Neural crest cell (in vitro differentiated cells): ENCODE results near the gene ZMIZ1. TPM values are rescaled to one million over a fixed set of nuclear protein-coding genes. Genes with fewer than 3 reads are reported as not detected.

Experiments
- DNase-seq: peaks from one replicate; pipeline ENCODE4 v3.0.0; 2021; ENCODE audit warnings: low read depth, mixed read lengths, low spot score
- H3K27ac Mint-ChIP-seq: one replicate; pipeline ENCODE4 v1.8.0; 2021; ENCODE audit warnings: mild to moderate bottlenecking, mixed read lengths; ENCODE audit not compliant: unreplicated experiment
- H3K27me3 Mint-ChIP-seq: 2 replicates; pipeline ENCODE4 v1.8.0; 2021; ENCODE audit warnings: low read depth, mild to moderate bottlenecking, mixed read lengths
- H3K36me3 Mint-ChIP-seq: 2 replicates; pipeline ENCODE4 v1.8.0; 2021; ENCODE audit warnings: low read depth, mild to moderate bottlenecking, mixed read lengths
- H3K4me1 Mint-ChIP-seq: 2 replicates; pipeline ENCODE4 v1.8.0; 2021; ENCODE audit warnings: mixed read lengths
- H3K4me3 Mint-ChIP-seq: one replicate; pipeline ENCODE4 v1.8.0; 2021; ENCODE audit warnings: mild to moderate bottlenecking, mixed read lengths
- H3K9me3 Mint-ChIP-seq: 2 replicates; pipeline ENCODE4 v1.8.0; 2021; ENCODE audit warnings: mixed read lengths
- CTCF ChIP-seq: fragments of 200-600 bp; sonication (generic); conservative IDR thresholded peaks from 2 replicates; pipeline ENCODE4 v1.5.0; 2021; ENCODE audit warnings: antibody characterized with exemption, mild to moderate bottlenecking
- total RNA-seq: library from RNA; stranded (reverse); gene quantifications from 2 replicates; pipeline ENCODE4 v1.2.1, GENCODE V29; 2021

The ZMIZ1 gene
- total RNA-seq, 1 donor from 2014 or later: 92.0 TPM

- no peak overlapping the region for H3K27ac Mint-ChIP-seq
- no peaks in the 10 kb centered on the region for H3K36me3 Mint-ChIP-seq
Observed at GRCh38 chr10:79247373-79248137, 178.8 kb downstream of the ZMIZ1 start.

GRCh38 chr10:79248341-79249185, 179.8 kb downstream of the ZMIZ1 start:
- Mint-ChIP-seq H3K9me3 (no peaks in the 10 kb centered on the region), H3K27me3 (peaks cover 4% of the 10 kb centered on the region), H3K4me1 (peaks cover 49% of the 10 kb centered on the region), H3K36me3 (no peaks in the 10 kb centered on the region), H3K4me3 (peak overlapping the region; percentile 54), H3K27ac (peak overlapping the region; percentile 45)
- no peak for DNase-seq
- no peak for TF ChIP-seq CTCF

More at GRCh38 chr10:79247373-79248137, 178.8 kb downstream of the ZMIZ1 start:
- Mint-ChIP-seq H3K9me3 (no peaks in the 10 kb centered on the region), H3K4me3 (peak overlapping the region; percentile 85), H3K4me1 (peaks cover 42% of the 10 kb centered on the region), H3K27me3 (peaks cover 4% of the 10 kb centered on the region)
- TF ChIP-seq CTCF: no peak
- no peak for DNase-seq

GRCh38 chr10:79249186-79250121, 180.7 kb downstream of the ZMIZ1 start:
- Mint-ChIP-seq H3K36me3 (no peaks in the 10 kb centered on the region), H3K27ac (no peak overlapping the region), H3K4me3 (peak overlapping the region; percentile 44), H3K9me3 (no peaks in the 10 kb centered on the region), H3K4me1 (peaks cover 42% of the 10 kb centered on the region), H3K27me3 (no peaks in the 10 kb centered on the region)
- TF ChIP-seq CTCF: no peak
- no peak for DNase-seq

DNA sequence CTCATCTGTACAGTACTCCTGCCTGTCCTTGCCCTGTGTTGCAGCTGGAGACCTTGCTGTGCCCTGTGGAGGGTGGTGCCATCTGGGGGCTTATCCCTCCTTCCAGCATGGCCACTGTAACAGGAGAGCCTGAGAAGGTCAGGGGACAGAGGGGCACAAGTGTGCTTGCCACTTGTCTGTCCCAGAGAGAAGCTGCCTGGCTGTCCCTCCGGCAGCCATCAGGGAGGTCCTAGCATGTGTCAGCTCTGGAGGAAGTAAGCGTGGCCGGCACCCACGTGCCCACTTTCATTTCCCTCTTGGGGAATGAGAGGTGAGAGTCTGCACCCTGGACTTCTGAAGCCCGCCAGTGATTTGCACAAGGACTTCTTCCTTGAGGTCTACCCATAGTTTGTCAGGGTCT, 181.5 kb downstream of the ZMIZ1 start:
- no peak for DNase-seq
- TF ChIP-seq CTCF: no peak
- H3K9me3 Mint-ChIP-seq: no peaks in the 10 kb centered on the region
- no peaks in the 10 kb centered on the region for H3K27me3 Mint-ChIP-seq
- no peak overlapping the region for H3K4me3 Mint-ChIP-seq
- no peak overlapping the region for H3K27ac Mint-ChIP-seq
- no peaks in the 10 kb centered on the region for H3K36me3 Mint-ChIP-seq
- H3K4me1 Mint-ChIP-seq: peaks cover 34% of the 10 kb centered on the region

DNA sequence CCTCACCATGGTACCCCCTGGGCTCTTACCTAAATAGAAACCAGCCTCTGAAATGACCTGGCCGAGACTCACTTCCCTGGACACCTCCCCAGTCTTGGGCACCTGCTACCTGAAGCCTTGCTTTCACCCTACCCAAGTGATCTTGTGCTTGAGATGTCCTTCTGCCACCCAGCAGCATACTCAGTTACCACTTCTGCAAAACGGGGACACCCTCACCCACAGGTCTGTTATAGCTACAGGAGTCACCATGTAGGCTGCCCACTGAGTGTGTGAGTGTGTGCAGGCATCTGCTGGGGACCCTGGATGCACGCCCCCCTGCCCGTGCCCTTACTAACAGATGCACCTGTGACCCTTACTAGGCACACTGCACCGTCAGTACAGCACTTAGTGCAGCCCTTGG, 183.7 kb downstream of the ZMIZ1 start:
- Mint-ChIP-seq H3K4me1 (peaks cover 16% of the 10 kb centered on the region), H3K4me3 (peak overlapping the region; percentile 31), H3K36me3 (no peaks in the 10 kb centered on the region), H3K27ac (no peak overlapping the region), H3K27me3 (no peaks in the 10 kb centered on the region), H3K9me3 (no peaks in the 10 kb centered on the region)
- no peak for DNase-seq
- no peak for TF ChIP-seq CTCF
